HG02610 (cell line): Measurements from ENCODE around the gene CCT4.
"Not testable (repeated sequence)": the region's sequence is repeated elsewhere in the genome, so short reads cannot be mapped to it uniquely, and the experiment has no call there.

Experiments used
- ATAC-seq: cut with Tn5 transposase; IDR thresholded peaks from one replicate; pipeline ENCODE4 v1.9.1; 2021; ENCODE audit warnings: mild to moderate bottlenecking, moderate library complexity; ENCODE audit not compliant: unreplicated experiment

Gene CCT4

GRCh38 chr2:61882850-61883249 is 5.6 kb downstream of the CCT4 start:
- no peak for ATAC-seq

GRCh38 chr2:61879351-61879750 is 9.1 kb downstream of the CCT4 start:
- ATAC-seq = not testable (repeated sequence)

GRCh38 chr2:61878761-61879160 is 9.7 kb downstream of the CCT4 start:
- no peak for ATAC-seq

GRCh38 chr2:61877571-61878245 is 10.7 kb downstream of the CCT4 start:
- ATAC-seq = no peak

GRCh38 chr2:61876400-61876799 is 12.1 kb downstream of the CCT4 start:
- no peak for ATAC-seq

- ATAC-seq = not testable (repeated sequence)
These were observed 21.9 kb downstream of the CCT4 start for GRCh38 chr2:61866482-61867089.

- no peak for ATAC-seq
These were observed 26.4 kb downstream of the CCT4 start for GRCh38 chr2:61862085-61862484.

GRCh38 chr2:61857224-61857623 is 31.2 kb downstream of the CCT4 start:
- ATAC-seq = no peak

GRCh38 chr2:61855318-61855613 is 33.2 kb downstream of the CCT4 start:
- no peak for ATAC-seq

- ATAC-seq = peak; percentile 90
These were observed 33.7 kb downstream of the CCT4 start for GRCh38 chr2:61854564-61855317.

- peak; percentile 78 for ATAC-seq
These were observed 34.5 kb downstream of the CCT4 start, which contains the start of gene FAM161A for GRCh38 chr2:61853847-61854563. Gene FAM161A, minus strand, starts transcription at chr2:61854060. Its CDS starts 19 bp downstream, at chr2:61854041.

GRCh38 chr2:61853086-61853846 is 35.2 kb downstream of the CCT4 start:
- peak; percentile 65 for ATAC-seq

- not testable (repeated sequence) for ATAC-seq
These were observed 37.2 kb downstream of the CCT4 start for GRCh38 chr2:61851270-61851669.

- ATAC-seq = no peak
These were observed 43.1 kb downstream of the CCT4 start for GRCh38 chr2:61845320-61845719.

- no peak for ATAC-seq
These were observed 47.2 kb downstream of the CCT4 start for GRCh38 chr2:61841286-61841685.

- no peak for ATAC-seq
These were observed 53.6 kb downstream of the CCT4 start for GRCh38 chr2:61834893-61835292.

- no peak for ATAC-seq
These were observed 54.5 kb downstream of the CCT4 start for GRCh38 chr2:61833971-61834370.

GRCh38 chr2:61832183-61832841 is 56.1 kb downstream of the CCT4 start:
- no peak for ATAC-seq

- ATAC-seq = no peak
These were observed 66.2 kb downstream of the CCT4 start for GRCh38 chr2:61822255-61822654.
